Measurements from ENCODE around the gene GSTM2.

The GSTM2 gene

GRCh38 chr1:109630081-109630897 is 37.6 kb upstream of the GSTM2 start:
- FAIRE-seq: no peak

GRCh38 chr1:109630898-109631512 is 36.9 kb upstream of the GSTM2 start:
- FAIRE-seq: no peak

- FAIRE-seq: no peak
These were observed 36.0 kb upstream of the GSTM2 start for GRCh38 chr1:109631513-109632505.

GRCh38 chr1:109632671-109633346 is 35.0 kb upstream of the GSTM2 start:
- no peak for FAIRE-seq

- no peak for FAIRE-seq
These were observed 33.6 kb upstream of the GSTM2 start for GRCh38 chr1:109634292-109634691.

GRCh38 chr1:109634771-109635750 is 32.8 kb upstream of the GSTM2 start:
- FAIRE-seq: no peak

- no peak for FAIRE-seq
These were observed 32.0 kb upstream of the GSTM2 start for GRCh38 chr1:109635862-109636200.

DNA sequence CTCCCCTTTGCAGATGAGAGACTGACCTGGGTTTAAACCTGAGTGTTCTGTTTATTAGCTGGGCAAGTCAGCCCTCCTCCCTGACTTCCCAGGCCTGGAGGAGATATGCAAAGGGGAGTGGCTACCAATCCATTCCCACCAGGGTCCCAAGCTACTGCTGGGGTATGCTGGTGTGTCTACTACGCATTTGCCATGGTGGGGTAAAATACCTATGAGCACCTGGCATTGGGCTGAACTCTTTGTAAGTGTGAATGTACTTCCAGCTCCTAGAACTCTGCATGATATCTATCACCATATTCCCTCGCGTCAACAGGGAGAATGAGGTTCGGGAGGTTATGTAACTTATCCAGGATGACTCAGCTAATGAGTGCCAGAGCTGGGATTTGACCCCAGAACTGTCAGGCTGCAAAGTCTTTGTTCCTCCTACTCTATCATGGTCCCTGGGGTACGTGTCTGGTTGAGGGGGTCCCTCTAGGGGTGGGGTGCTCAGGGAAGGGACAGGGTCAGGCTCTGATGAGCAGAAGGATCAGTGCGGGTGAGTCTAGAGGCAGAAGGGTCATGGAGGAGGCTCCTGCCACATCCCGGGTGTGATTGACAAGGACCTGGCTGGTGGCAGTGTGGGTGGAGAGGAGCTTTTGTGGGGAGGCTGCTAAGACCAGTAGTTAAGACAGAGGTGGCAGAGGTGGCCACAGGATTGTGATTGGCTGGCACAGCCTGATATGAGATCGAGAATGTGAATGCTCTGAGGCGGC is 31.5 kb upstream of the GSTM2 start:
- no peak for FAIRE-seq

- FAIRE-seq: no peak
These were observed 30.4 kb upstream of the GSTM2 start for GRCh38 chr1:109637446-109637845.

GRCh38 chr1:109639063-109639840 is 28.6 kb upstream of the GSTM2 start:
- no peak for FAIRE-seq

DNA sequence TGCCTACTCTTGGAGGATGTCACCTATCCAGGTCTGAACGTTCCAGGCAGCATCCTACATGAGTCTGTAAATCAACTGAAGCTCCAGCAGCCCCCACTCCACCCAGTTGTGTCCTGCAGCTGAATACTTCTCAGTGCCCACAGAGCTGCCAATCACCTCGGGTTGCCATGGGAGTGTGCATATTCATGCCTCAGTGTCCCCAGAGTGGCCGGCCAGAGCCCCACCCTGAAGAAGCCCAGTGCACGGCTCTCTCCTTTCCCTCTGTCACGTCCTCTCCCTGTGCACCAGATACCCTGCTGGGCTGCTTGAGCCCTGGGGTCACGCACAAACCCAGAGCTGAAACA is 28.0 kb upstream of the GSTM2 start:
- FAIRE-seq: no peak

DNA sequence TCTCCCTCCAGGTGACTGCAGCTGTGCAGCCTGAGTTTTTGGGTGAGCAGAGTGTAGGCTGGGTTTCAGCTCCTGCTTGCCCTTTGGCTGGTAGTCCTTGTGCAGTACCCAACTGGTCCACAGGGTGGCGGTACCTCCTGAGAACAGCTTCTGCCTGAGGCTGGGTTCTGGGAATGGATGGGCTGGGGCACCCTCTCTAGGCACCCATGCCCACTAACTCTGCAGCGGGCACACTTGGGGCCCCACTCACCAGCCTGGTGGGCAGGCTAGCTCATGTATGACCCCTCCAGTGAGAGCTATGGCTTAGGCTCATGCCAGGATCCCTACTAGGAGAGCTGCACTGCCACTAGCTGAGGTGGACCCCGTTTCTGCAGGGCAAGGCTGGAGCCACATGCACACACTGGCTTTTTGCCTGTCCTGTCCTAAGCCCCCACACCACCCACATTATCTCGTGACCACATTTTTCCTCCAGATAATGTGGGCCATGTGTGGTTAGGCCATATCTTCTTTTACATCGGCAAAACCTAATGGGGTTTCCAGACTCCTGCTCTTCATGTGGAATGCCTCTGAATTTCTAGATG is 27.5 kb upstream of the GSTM2 start:
- no peak for FAIRE-seq

DNA sequence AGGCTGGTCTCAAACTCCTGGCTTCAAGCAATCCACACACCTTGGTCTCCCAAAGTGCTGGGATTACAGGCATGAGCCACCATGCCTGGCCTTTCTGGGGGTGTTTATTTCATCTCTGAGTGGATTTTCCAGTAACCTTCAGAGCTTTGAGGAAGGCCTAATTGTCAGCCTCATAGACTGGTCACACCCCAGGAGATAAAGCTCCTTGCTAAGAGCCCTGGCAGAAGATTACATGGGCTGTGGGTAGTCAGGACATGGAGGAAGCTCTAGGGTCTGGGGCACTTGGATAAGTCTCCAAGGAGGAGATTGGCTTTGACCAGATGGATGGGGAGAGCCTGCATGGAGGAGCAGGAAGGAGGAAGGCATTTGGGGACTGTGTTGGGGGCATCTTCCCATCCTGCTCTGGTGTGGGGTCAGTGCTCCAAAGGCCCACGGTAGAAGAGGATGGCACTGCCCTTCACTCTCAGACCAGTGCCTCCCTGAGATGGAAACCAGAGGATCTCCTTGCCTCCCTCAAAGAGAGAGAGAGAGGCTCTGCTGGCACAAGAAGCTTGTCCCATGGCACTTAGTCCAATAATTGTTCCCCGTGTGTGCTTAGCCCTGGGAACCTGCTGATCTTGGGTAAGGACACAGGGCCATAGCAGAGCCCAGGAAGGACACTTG is 26.6 kb upstream of the GSTM2 start:
- no peak for FAIRE-seq

DNA sequence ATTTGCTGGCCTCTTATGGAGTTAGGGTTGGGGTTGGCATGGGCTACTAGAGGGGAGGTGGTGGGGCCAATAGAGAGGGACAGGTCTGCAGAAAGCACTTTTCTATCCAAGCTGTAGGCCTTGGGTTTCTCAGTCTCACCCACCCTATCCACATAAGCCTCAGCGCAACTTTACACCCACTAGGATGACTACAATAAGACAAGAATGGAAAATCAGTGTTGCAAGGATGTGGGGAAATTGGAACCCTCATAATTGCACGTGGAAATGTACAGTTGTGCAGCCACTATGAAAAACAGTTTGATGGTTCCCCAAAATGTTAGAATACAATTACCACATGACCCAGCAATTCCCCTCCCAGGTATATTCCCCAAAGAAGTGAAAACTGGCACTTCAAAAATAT is 26.0 kb upstream of the GSTM2 start:
- no peak for FAIRE-seq

GRCh38 chr1:109642626-109643025 is 25.2 kb upstream of the GSTM2 start:
- FAIRE-seq: no peak

GRCh38 chr1:109643385-109644230 is 24.2 kb upstream of the GSTM2 start:
- FAIRE-seq: no peak

DNA sequence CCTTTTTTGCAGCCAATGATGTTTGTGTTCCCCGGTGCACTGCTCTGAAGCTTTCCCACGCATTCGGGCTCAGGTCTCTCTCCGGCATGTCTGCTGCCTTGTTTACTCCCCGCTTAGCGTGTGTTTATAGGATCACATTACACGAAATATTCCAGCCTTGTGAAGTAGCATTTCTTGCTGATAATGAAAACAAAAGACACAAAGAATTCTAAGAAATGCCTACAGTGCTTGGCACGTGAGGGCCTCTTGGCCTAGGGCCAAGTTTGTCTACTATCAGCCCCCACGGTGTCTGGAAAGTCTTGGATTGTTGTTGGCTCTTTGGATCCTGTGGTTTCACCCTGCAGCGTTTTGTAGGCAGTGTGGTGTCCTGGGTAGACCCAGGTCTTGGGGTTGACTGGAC is 23.2 kb upstream of the GSTM2 start:
- no peak for FAIRE-seq

- FAIRE-seq: peak; percentile 93
These were observed 18.4 kb upstream of the GSTM2 start for GRCh38 chr1:109649491-109649914.
